Cardiac muscle cell (in vitro differentiated cells and primary cell): ENCODE results near the gene HTR3E. TPM values are rescaled to one million over a fixed set of nuclear protein-coding genes. Genes with fewer than 3 reads are reported as not detected.
A peak's percentile ranks its signal among the peaks of the same experiment; 100 is the strongest.

ENCODE experiments used
- DNase-seq, 2 donors: peaks; one replicate each; pipeline versions ENCODE4 v3.0.0 to v3.0.0-alpha.2; 2010 to 2017; ENCODE audit warnings: low read depth in 1 of 2, low spot score in 1 of 2
- H3K27ac ChIP-seq: fragments of 200-600 bp; sonication (generic); 2 replicates; pipeline ENCODE4 v1.5.1; 2016
- H3K27me3 ChIP-seq: fragments of 200-600 bp; sonication (generic); 2 replicates; pipeline ENCODE4 v1.6.0; 2016; ENCODE audit warnings: control low read depth
- H3K36me3 ChIP-seq: fragments of 200-600 bp; sonication (generic); 2 replicates; pipeline ENCODE4 v1.5.1; 2016; ENCODE audit warnings: control low read depth
- H3K4me1 ChIP-seq: fragments of 200-600 bp; sonication (generic); 2 replicates; pipeline ENCODE4 v1.8.1; 2017; ENCODE audit warnings: low read depth, mild to moderate bottlenecking, mixed run types
- H3K4me3 ChIP-seq: fragments of 200-600 bp; sonication (generic); 2 replicates; pipeline ENCODE4 v1.5.1; 2016; ENCODE audit warnings: mild to moderate bottlenecking
- H3K9me3 ChIP-seq: fragments of 200-600 bp; sonication (generic); 2 replicates; pipeline ENCODE4 v1.5.1; 2017; ENCODE audit warnings: low read depth, mild to moderate bottlenecking, control low read depth
- CTCF ChIP-seq: IDR thresholded peaks from 2 replicates; pipeline ENCODE4 v1.5.1; 2012; ENCODE audit warnings: low read depth, mild to moderate bottlenecking, low read length
- polyA plus RNA-seq: library from polyadenylated mRNA; unstranded; fragments of >200 nt; fragmentation: Nextera tagmentation; extraction: Ambion mirVana; gene quantifications from 2 replicates; pipeline ENCODE4 v1.2.1, GENCODE V29; 2016
- total RNA-seq: library from RNA; depleted of rRNA; stranded (reverse); fragments of >200 nt; gene quantifications from 2 replicates; pipeline ENCODE4 v1.2.3, GENCODE V29; 2016

Gene HTR3E
- total RNA-seq (not detected in 2 replicates), polyA plus RNA-seq (0.15 TPM in 1 of 2 replicates, not detected in the other)

GRCh38 chr3:184096811-184097383 is at the start of gene HTR3E:
HTR3E (plus strand) TSS chr3:184097064; CDS start chr3:184097530, 466 bp downstream.
- Histone ChIP-seq H3K27ac (no peak within 1 kb of the TSS), H3K4me3 (no peak within 1 kb of the TSS), H3K9me3 (no peaks in the 10 kb centered on the region), H3K36me3 (no peaks in the 10 kb centered on the region), H3K4me1 (no peaks in the 10 kb centered on the region), H3K27me3 (no peaks in the 10 kb centered on the region)
- TF ChIP-seq CTCF: no peak
- no peak for DNase-seq

GRCh38 chr3:184050217-184050847 is 46.5 kb upstream of the HTR3E start:
- Histone ChIP-seq H3K27me3 (peaks cover 4% of the 10 kb centered on the region), H3K4me3 (no peak overlapping the region), H3K36me3 (no peaks in the 10 kb centered on the region), H3K4me1 (no peaks in the 10 kb centered on the region), H3K9me3 (no peaks in the 10 kb centered on the region), H3K27ac (no peak overlapping the region)
- no peak for DNase-seq
- TF ChIP-seq CTCF: no peak

- no peak for TF ChIP-seq CTCF
Observed at GRCh38 chr3:184052767-184053166, 44.1 kb upstream of the HTR3E start, which contains the start of gene HTR3C. HTR3C (plus strand) TSS chr3:184053047; CDS start chr3:184053081, 34 bp downstream.

GRCh38 chr3:184058029-184058428 is 38.8 kb upstream of the HTR3E start:
- H3K27ac ChIP-seq: no peak overlapping the region
- no peaks in the 10 kb centered on the region for H3K27me3 ChIP-seq
- no peaks in the 10 kb centered on the region for H3K36me3 ChIP-seq
- no peaks in the 10 kb centered on the region for H3K4me1 ChIP-seq
- no peaks in the 10 kb centered on the region for H3K9me3 ChIP-seq
- peak in 1 of 2 donors; percentile 21 for DNase-seq
- no peak for TF ChIP-seq CTCF
- H3K4me3 ChIP-seq: no peak overlapping the region

More at GRCh38 chr3:184052767-184053166, 44.1 kb upstream of the HTR3E start, which contains the start of gene HTR3C:
- no peak within 1 kb of the TSS for H3K4me3 ChIP-seq
- H3K27ac ChIP-seq: no peak within 1 kb of the TSS
- no peak for DNase-seq
- H3K4me1 ChIP-seq: no peaks in the 10 kb centered on the region
- peaks cover 4% of the 10 kb centered on the region for H3K27me3 ChIP-seq
- no peaks in the 10 kb centered on the region for H3K9me3 ChIP-seq
- no peaks in the 10 kb centered on the region for H3K36me3 ChIP-seq

- H3K27me3 ChIP-seq: no peaks in the 10 kb centered on the region
- no peak overlapping the region for H3K27ac ChIP-seq
- TF ChIP-seq CTCF: no peak
- H3K4me1 ChIP-seq: no peaks in the 10 kb centered on the region
- H3K36me3 ChIP-seq: no peaks in the 10 kb centered on the region
- no peak for DNase-seq
- H3K9me3 ChIP-seq: no peaks in the 10 kb centered on the region
- no peak overlapping the region for H3K4me3 ChIP-seq
Observed at GRCh38 chr3:184059424-184059823, 37.4 kb upstream of the HTR3E start.
